ENCODE results near the gene AQP4. TPM values are rescaled to one million over a fixed set of nuclear protein-coding genes. Genes with fewer than 3 reads are reported as not detected.

AQP4 gene
- total RNA-seq, 5 donors from 2014 or later (not counting 1 experiment from before 2014, with no cell fraction given), result 0.10 to 0.35 (median 0.25) TPM; not detected in 2

- H3K36me3 Mint-ChIP-seq, result no peaks in the 10 kb centered on the region
- no peak overlapping the region for H3K4me3 Mint-ChIP-seq
- Histone ChIP-seq H3K27ac (ENCODE audit: low read length) (no peak overlapping the region), H3K36me3 (ENCODE audit: control insufficient read depth in 2 of 2, extremely low read depth in 1 of 2, insufficient read depth in 1 of 2, low read length in 1 of 2) (no peaks in the 10 kb centered on the region), H3K4me1 (ENCODE audit: control insufficient read depth in 1 of 2, extremely low read depth in 1 of 2, insufficient read depth in 2 of 2, low read length in 2 of 2) (no peaks in the 10 kb centered on the region), H3K9me3 (no peaks in the 10 kb centered on the region), H3K27me3 (replicated peaks in 1 of 2; ENCODE audit: control insufficient read depth in 2 of 2, extremely low read depth in 1 of 2, insufficient read depth in 2 of 2, low read length in 1 of 2) (peaks cover 2 to 5% of the 10 kb centered on the region in 2 experiments), H3K4me3 (ENCODE audit: control insufficient read depth in 1 of 2, extremely low read depth in 1 of 2, low read length in 1 of 2) (no peak overlapping the region)
- ChIA-PET POLR2A (no interaction called here), CTCF (no interaction called here)
- ATAC-seq (replicated peaks in 1 of 4) (no peak), DNase-seq (no peak)
- no peaks in the 10 kb centered on the region for H3K4me1 Mint-ChIP-seq
- no CpG with 5 or more reads among the region's 6 CpGs for WGBS (ENCODE audit: insufficient coverage)
- H3K9me3 Mint-ChIP-seq, result peaks cover 0 to 8% (median 0%) of the 10 kb centered on the region in 3 donors
- peaks cover 11 to 13% of the 10 kb centered on the region in 2 donors for H3K27me3 Mint-ChIP-seq
- no peak overlapping the region for H3K27ac Mint-ChIP-seq
Observed at GRCh38 chr18:26868968-26869586, 3.6 kb upstream of the AQP4 start.

- Mint-ChIP-seq H3K4me1 (no peaks in the 10 kb centered on the region), H3K9me3 (peaks cover 0 to 8% (median 0%) of the 10 kb centered on the region in 3 donors), H3K27ac (no peak overlapping the region), H3K4me3 (no peak overlapping the region), H3K36me3 (no peaks in the 10 kb centered on the region), H3K27me3 (peaks cover 17% of the 10 kb centered on the region in 2 donors)
- peaks cover 5 to 16% of the 10 kb centered on the region in 2 experiments for H3K27me3 ChIP-seq (replicated peaks in 1 of 2; ENCODE audit: control insufficient read depth in 2 of 2, extremely low read depth in 1 of 2, insufficient read depth in 2 of 2, low read length in 1 of 2)
- POLR2A ChIA-PET, result no interaction called here
- CTCF ChIA-PET, result no interaction called here
- no peaks in the 10 kb centered on the region for H3K9me3 ChIP-seq
- H3K4me3 ChIP-seq (ENCODE audit: control insufficient read depth in 1 of 2, extremely low read depth in 1 of 2, low read length in 1 of 2), result no peak overlapping the region
- no peaks in the 10 kb centered on the region for H3K36me3 ChIP-seq (ENCODE audit: control insufficient read depth in 2 of 2, extremely low read depth in 1 of 2, insufficient read depth in 1 of 2, low read length in 1 of 2)
- ATAC-seq (replicated peaks in 1 of 4), result no peak
- H3K27ac ChIP-seq (ENCODE audit: low read length), result no peak overlapping the region
- 89% methylated on average over 4 of the region's 4 CpGs for WGBS (ENCODE audit: insufficient coverage)
- DNase-seq, result no peak
- no peaks in the 10 kb centered on the region for H3K4me1 ChIP-seq (ENCODE audit: control insufficient read depth in 1 of 2, extremely low read depth in 1 of 2, insufficient read depth in 2 of 2, low read length in 2 of 2)
Observed at GRCh38 chr18:26867471-26867870, 2.0 kb upstream of the AQP4 start.

GRCh38 chr18:26864658-26865057 lies 849 bp downstream of the AQP4 start:
- CTCF ChIA-PET, result no interaction called here

GRCh38 chr18:26863921-26864497 lies 1.5 kb downstream of the AQP4 start:
- H3K27ac Mint-ChIP-seq, result no peak overlapping the region
- DNase-seq, result no peak
- ChIA-PET CTCF (no interaction called here), POLR2A (no interaction called here)
- no peaks in the 10 kb centered on the region for H3K36me3 Mint-ChIP-seq
- no peak overlapping the region for H3K27ac ChIP-seq (ENCODE audit: low read length)
- peaks cover 0 to 7% (median 0%) of the 10 kb centered on the region in 3 donors for H3K9me3 Mint-ChIP-seq
- no peak overlapping the region for H3K4me3 ChIP-seq (ENCODE audit: control insufficient read depth in 1 of 2, extremely low read depth in 1 of 2, low read length in 1 of 2)
- H3K27me3 ChIP-seq (replicated peaks in 1 of 2; ENCODE audit: control insufficient read depth in 2 of 2, extremely low read depth in 1 of 2, insufficient read depth in 2 of 2, low read length in 1 of 2), result peaks cover 8 to 16% of the 10 kb centered on the region in 2 experiments
- H3K4me1 ChIP-seq (ENCODE audit: control insufficient read depth in 1 of 2, extremely low read depth in 1 of 2, insufficient read depth in 2 of 2, low read length in 2 of 2), result no peaks in the 10 kb centered on the region
- no peaks in the 10 kb centered on the region for H3K36me3 ChIP-seq (ENCODE audit: control insufficient read depth in 2 of 2, extremely low read depth in 1 of 2, insufficient read depth in 1 of 2, low read length in 1 of 2)
- ATAC-seq (replicated peaks in 1 of 4), result no peak
- H3K27me3 Mint-ChIP-seq, result peaks cover 17% of the 10 kb centered on the region in 2 donors
- 18% methylated on average over 4 of the region's 9 CpGs for WGBS (ENCODE audit: insufficient coverage)
- H3K4me1 Mint-ChIP-seq, result no peaks in the 10 kb centered on the region
- H3K4me3 Mint-ChIP-seq, result no peak overlapping the region
- no peaks in the 10 kb centered on the region for H3K9me3 ChIP-seq

More at GRCh38 chr18:26864658-26865057, 849 bp downstream of the AQP4 start:
- Histone ChIP-seq H3K4me1 (ENCODE audit: control insufficient read depth in 1 of 2, extremely low read depth in 1 of 2, insufficient read depth in 2 of 2, low read length in 2 of 2) (no peaks in the 10 kb centered on the region), H3K27ac (ENCODE audit: low read length) (no peak overlapping the region), H3K36me3 (ENCODE audit: control insufficient read depth in 2 of 2, extremely low read depth in 1 of 2, insufficient read depth in 1 of 2, low read length in 1 of 2) (no peaks in the 10 kb centered on the region), H3K27me3 (replicated peaks in 1 of 2; ENCODE audit: control insufficient read depth in 2 of 2, extremely low read depth in 1 of 2, insufficient read depth in 2 of 2, low read length in 1 of 2) (peaks cover 8 to 16% of the 10 kb centered on the region in 2 experiments), H3K9me3 (no peaks in the 10 kb centered on the region), H3K4me3 (ENCODE audit: control insufficient read depth in 1 of 2, extremely low read depth in 1 of 2, low read length in 1 of 2) (no peak overlapping the region)
- Mint-ChIP-seq H3K4me1 (no peaks in the 10 kb centered on the region), H3K27ac (no peak overlapping the region), H3K4me3 (no peak overlapping the region), H3K27me3 (peaks cover 17% of the 10 kb centered on the region in 2 donors), H3K9me3 (peaks cover 0 to 7% (median 0%) of the 10 kb centered on the region in 3 donors), H3K36me3 (no peaks in the 10 kb centered on the region)
- ATAC-seq (replicated peaks in 1 of 4), result no peak
- 70% methylated on average over 5 of the region's 7 CpGs for WGBS (ENCODE audit: insufficient coverage)
- no peak for DNase-seq
- POLR2A ChIA-PET, result no interaction called here

GRCh38 chr18:26863122-26863879 lies 2.2 kb downstream of the AQP4 start:
- 17% methylated on average over 25 of the region's 40 CpGs for WGBS (ENCODE audit: insufficient coverage)
- H3K4me1 Mint-ChIP-seq, result no peaks in the 10 kb centered on the region
- Histone ChIP-seq H3K9me3 (no peaks in the 10 kb centered on the region), H3K4me1 (ENCODE audit: control insufficient read depth in 1 of 2, extremely low read depth in 1 of 2, insufficient read depth in 2 of 2, low read length in 2 of 2) (no peaks in the 10 kb centered on the region), H3K27ac (ENCODE audit: low read length) (no peak overlapping the region), H3K36me3 (ENCODE audit: control insufficient read depth in 2 of 2, extremely low read depth in 1 of 2, insufficient read depth in 1 of 2, low read length in 1 of 2) (no peaks in the 10 kb centered on the region), H3K4me3 (ENCODE audit: control insufficient read depth in 1 of 2, extremely low read depth in 1 of 2, low read length in 1 of 2) (no peak overlapping the region), H3K27me3 (replicated peaks in 1 of 2; ENCODE audit: control insufficient read depth in 2 of 2, extremely low read depth in 1 of 2, insufficient read depth in 2 of 2, low read length in 1 of 2) (peaks cover 8 to 16% of the 10 kb centered on the region in 2 experiments)
- peaks cover 17% of the 10 kb centered on the region in 2 donors for H3K27me3 Mint-ChIP-seq
- ATAC-seq (replicated peaks in 1 of 4) (no peak), DNase-seq (no peak)
- peaks cover 0 to 7% (median 0%) of the 10 kb centered on the region in 3 donors for H3K9me3 Mint-ChIP-seq
- POLR2A ChIA-PET, result no interaction called here
- no peak overlapping the region for H3K27ac Mint-ChIP-seq
- H3K36me3 Mint-ChIP-seq, result no peaks in the 10 kb centered on the region
- no peak overlapping the region for H3K4me3 Mint-ChIP-seq
- CTCF ChIA-PET, result no interaction called here

GRCh38 chr18:26862084-26862483 lies 3.4 kb downstream of the AQP4 start:
- Histone ChIP-seq H3K4me1 (ENCODE audit: control insufficient read depth in 1 of 2, extremely low read depth in 1 of 2, insufficient read depth in 2 of 2, low read length in 2 of 2) (no peaks in the 10 kb centered on the region), H3K4me3 (ENCODE audit: control insufficient read depth in 1 of 2, extremely low read depth in 1 of 2, low read length in 1 of 2) (no peak overlapping the region), H3K36me3 (ENCODE audit: control insufficient read depth in 2 of 2, extremely low read depth in 1 of 2, insufficient read depth in 1 of 2, low read length in 1 of 2) (no peaks in the 10 kb centered on the region), H3K27ac (ENCODE audit: low read length) (no peak overlapping the region), H3K9me3 (no peaks in the 10 kb centered on the region), H3K27me3 (replicated peaks in 1 of 2; ENCODE audit: control insufficient read depth in 2 of 2, extremely low read depth in 1 of 2, insufficient read depth in 2 of 2, low read length in 1 of 2) (peaks cover 6 to 16% of the 10 kb centered on the region in 2 experiments)
- Mint-ChIP-seq H3K27me3 (peaks cover 17% of the 10 kb centered on the region in 2 donors), H3K4me1 (no peaks in the 10 kb centered on the region), H3K27ac (no peak overlapping the region), H3K4me3 (no peak overlapping the region), H3K9me3 (peaks cover 0 to 4% (median 0%) of the 10 kb centered on the region in 3 donors), H3K36me3 (no peaks in the 10 kb centered on the region)
- POLR2A ChIA-PET, result no interaction called here
- ATAC-seq (replicated peaks in 1 of 4) (no peak), DNase-seq (no peak)
- WGBS (ENCODE audit: insufficient coverage), result 85% methylated on average over 5 of the region's 5 CpGs
- CTCF ChIA-PET, result no interaction called here
